HG03521 (cell line): ENCODE results near the gene SIRPD.

ENCODE experiments used
- ATAC-seq: cut with Tn5 transposase; IDR thresholded peaks from one replicate; pipeline ENCODE4 v1.9.1; 2021; ENCODE audit warnings: mild to moderate bottlenecking, moderate library complexity; ENCODE audit not compliant: unreplicated experiment

SIRPD gene

DNA sequence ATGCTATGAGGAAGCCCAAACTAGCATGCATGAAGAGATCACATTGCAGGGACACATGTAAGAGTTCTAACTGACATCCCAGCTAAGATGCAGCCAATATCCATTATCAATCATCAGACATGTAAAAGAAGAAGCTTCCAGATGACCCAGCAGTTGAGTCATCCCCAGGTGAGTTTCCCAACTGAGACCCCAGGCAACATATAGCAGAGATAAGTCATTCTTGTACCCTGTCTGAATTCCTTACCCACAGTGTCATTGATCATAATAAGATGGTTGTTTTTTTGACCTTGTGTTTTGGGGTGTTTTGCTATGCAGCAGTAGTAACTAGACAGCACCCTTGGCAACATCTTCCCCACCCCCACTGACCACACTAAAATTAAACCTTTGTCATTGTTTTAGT, 18.9 kb downstream of the SIRPD start:
- no peak for ATAC-seq

DNA sequence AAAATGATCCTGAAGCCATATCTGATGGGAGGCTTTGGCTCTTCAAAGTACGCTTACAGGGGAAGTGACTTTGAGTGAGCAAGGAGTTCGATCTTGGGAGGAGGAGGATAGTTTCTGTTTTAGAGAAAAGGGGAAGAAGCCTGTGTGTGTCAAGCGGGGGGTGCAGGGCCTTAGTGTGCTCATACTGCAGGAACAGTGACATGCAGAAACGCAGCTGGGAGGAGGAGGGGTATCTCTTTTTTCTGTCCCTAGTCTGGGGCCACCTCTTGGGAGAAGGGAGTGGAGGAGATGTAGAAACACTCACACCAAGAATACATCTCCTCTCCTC, 19.8 kb downstream of the SIRPD start:
- no peak for ATAC-seq

DNA sequence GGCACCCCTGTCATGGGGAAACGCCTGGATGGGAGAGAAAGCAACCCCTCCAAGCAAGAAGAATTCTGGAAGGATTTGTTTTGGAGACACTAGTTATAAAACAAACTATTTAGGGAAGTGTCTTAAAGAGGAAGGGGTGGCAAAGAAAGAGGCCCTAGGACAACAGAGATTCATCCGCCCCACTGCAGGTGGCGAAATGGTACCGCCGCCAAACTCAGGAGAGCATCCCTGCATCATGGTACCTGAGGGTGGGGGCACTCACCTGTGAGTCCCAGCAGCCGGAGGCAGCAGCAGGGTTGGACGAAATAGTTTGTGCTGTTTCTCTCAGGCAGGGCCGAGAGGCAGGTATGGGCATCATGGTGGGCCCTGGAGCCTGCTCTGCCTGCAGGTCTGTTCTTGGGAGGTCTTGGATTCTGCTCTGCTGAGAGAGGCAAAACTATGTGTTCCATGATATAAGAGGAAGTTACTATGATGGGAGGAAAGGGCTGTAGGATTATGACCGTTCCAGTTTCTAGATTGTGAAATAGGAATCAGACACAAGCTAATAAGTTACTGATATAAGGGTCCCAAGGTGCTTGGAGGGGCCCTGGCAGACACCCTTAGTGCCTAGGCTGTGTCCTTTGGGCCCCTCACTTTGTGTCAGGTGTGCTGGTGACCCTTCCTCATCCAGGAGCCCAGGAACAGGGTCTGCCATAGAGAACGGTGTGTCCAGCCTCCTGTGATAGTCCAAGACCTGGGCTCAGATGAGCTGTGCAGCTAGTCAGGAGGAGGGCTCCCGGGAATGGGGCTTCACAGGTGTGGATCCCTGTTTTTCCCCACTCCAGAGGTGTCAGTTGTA, 20.4 kb downstream of the SIRPD start:
- ATAC-seq: no peak

GRCh38 chr20:1535420-1536175, 21.9 kb downstream of the SIRPD start:
- peak; percentile 85 for ATAC-seq

- ATAC-seq: no peak
These were observed 23.0 kb downstream of the SIRPD start for GRCh38 chr20:1534526-1534925.

GRCh38 chr20:1533059-1533458, 24.4 kb downstream of the SIRPD start:
- no peak for ATAC-seq

- ATAC-seq: no peak
These were observed 28.7 kb downstream of the SIRPD start for GRCh38 chr20:1528811-1529210.

DNA sequence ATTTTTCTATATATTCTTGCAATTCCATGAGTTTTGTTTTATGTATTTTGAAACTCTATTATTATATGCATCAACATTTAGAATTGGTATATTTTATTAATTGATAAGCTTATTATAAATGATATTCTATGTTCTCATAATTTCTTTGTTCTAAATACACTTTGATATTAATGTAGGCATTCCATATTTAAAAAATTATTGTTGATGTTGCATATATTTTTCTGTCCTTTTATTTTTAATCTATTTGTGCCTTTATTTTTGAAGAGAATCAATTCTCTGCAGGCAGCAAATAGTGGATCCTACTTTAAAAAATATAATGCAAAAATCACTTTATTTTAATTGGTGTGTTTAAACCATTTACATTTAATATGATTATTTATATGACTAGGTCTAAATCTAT, 29.6 kb downstream of the SIRPD start:
- no peak for ATAC-seq

DNA sequence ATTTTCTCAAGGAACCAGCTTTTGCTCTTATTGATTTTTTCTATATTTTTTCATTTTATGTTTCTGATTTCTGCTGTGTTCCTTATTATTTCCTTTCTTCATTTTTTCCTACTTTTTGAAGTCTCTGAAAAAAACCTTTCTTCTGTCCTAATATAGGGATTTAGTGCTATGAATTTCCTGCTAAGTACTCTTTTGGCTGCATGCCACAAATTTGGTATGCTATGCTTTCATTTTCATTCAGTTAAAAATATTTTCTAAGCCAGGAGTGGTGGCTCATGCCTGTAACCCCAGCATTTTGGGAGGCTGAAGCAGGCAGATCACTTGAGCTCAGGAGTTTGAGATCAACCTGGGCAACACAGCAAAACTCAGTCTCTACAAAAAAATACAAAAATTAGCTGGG, 30.6 kb downstream of the SIRPD start:
- no peak for ATAC-seq

DNA sequence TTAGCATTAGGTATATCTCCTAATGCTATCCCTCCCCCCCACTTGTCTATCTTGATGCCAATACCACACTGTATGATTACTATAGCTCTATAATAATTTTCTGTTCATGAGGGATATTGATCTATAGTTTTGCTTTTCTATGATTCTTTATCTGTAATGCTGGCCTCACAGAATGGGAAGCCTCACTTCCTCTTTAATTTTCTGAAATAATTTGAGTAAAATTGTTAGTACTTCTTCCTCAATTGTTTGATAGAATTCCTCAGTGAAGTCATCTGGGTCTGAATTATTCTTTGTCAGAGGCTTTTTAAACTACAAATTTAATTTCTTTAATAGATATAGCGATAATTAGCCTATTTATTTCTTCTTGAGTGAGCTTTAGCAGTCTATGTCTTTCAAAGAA, 31.2 kb downstream of the SIRPD start:
- ATAC-seq: no peak

GRCh38 chr20:1524004-1524403, 33.5 kb downstream of the SIRPD start:
- no peak for ATAC-seq

DNA sequence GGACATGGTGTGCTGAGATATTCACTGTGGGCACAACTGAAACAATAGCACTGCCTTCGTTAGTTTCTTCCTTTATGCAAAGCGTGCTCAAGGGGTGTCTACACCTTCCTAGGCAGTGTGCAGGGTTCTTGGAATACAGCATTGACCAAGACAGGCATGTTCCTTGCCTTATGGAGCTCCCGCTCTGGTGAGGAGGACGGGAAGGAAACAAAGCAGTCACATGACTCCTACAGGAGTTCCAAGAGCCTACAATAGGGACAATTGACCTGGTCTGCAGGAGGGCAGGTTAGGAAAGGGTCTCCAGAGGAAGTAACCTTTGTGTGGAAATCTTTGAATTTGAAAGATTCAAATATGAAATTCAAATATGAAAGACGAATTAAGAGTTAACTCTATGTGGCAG, 40.5 kb downstream of the SIRPD start:
- no peak for ATAC-seq

DNA sequence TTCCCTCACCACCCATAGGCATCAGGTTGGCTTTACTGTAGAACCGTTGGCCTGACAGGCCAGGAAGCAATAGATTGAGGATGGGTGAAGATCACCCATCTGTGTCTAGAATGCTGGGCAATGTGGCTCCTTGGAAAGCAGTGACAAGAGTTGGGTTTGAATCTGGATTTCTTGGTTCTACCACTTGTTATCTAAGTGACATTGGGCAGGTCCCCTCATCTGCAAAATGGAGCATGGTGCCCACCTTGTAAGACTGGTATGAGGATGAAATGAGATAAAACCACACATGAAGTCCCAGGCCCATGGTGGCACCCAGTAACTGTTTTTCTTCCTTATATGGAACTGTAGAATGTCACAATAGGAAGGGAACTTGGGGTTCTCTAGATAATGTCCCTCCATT, 43.7 kb downstream of the SIRPD start:
- ATAC-seq: no peak

DNA sequence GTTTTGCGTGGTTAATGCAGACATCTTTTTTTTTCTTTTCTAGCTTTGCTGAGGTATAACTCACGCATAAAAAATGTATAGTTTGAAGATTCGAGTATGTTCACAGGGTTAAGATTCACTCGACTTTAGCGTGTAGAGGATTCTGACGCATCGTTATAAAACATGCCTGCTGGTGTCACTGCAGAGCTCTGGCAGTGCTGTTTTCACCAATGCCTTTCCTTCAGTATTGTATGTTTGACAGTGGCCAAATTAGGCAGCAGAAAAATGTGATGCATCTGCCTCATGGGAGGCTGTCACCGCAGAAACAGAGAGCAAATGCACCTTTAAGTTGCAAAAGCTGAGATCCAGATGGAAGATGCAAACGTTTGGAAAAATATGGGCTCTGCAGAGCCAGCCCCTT, 48.3 kb downstream of the SIRPD start:
- no peak for ATAC-seq

GRCh38 chr20:1508574-1508973, 48.9 kb downstream of the SIRPD start:
- no peak for ATAC-seq

DNA sequence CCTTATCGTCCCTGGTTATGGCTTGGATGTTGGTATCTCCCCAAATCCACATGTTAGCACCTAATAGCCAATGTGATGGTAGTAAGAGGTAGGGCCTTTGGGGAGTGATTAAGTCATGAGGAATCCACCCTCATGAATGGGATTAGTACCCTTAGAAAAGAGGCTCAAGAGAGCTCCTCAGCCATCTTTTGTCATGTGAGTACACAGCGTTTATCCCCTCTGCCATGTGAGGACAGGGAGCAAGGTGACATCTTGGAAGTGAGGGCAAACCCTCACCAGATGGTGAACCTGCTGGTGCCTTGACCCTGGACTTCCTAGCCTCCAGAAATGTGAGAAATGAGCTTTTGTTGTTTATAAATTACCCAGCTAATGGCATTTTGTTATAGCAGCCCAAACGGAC, 50.2 kb downstream of the SIRPD start:
- no peak for ATAC-seq

DNA sequence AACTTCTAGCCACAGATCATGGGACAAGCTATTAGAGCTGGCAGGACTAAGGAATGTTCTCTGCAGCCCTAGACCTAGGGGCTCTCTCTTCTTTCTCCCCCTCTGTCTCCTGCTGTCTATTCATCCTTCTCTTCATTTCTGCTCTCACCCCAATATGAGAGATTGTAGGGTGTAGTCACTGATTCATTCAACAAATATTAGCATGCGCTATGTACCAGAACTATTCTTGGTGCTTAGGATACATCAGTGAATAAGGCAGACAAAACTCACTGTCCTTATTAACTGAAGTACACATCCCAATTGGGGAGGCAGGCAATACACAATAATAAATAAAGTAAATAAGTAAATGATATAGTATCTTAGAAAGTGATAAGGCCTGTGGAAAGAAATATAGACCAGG, 51.6 kb downstream of the SIRPD start:
- no peak for ATAC-seq

DNA sequence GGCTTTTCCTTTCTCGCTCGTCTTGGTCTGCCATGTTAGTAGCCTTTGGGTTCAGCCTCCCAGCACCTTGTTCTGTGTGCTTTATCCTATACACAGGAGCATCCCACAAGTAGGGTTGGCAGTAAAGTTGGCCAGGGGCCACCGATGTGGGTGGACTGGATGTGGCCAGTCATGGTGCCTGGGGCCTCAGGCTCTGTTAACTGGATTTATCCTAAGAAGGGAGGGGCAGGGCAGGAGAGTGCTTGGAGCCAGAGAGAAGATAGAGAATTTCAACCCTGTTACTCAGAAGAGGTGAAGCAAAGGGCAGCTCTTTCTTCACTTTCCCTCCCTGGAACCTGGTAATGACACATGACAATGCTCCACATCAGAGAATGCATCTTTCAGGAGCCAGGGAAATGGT, 52.1 kb downstream of the SIRPD start:
- no peak for ATAC-seq

GRCh38 chr20:1503564-1504227, 53.8 kb downstream of the SIRPD start:
- ATAC-seq: peak; percentile 95

DNA sequence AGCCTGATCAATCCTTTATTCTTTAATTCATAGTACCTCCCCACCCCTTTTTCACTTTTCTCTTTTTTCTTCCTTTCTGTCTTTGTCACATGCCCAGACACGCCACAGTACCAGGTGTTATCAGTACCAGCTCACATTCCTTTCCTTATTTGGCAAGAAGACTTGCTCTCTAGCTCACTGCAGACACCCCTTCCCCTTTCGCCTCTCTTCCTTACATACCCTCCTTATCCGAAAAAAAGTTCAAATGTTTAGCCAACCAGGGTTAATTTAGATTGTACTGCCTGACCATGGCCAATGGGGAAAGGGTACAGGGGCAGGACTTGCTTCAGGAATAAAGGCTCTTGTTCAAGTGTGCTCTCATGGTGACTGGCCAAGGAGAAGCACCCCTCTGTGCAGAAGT, 57.0 kb downstream of the SIRPD start:
- no peak for ATAC-seq

GRCh38 chr20:1499528-1500420, 57.7 kb downstream of the SIRPD start:
- no peak for ATAC-seq
